HG03432 (cell line): Measurements from ENCODE around the gene VWA5B1.
"Not testable (repeated sequence)": the region's sequence is repeated elsewhere in the genome, so short reads cannot be mapped to it uniquely, and the experiment has no call there.

ENCODE experiments used
- ATAC-seq: cut with Tn5 transposase; IDR thresholded peaks from one replicate; pipeline ENCODE4 v1.9.1; 2021; ENCODE audit warnings: mild to moderate bottlenecking, moderate library complexity; ENCODE audit not compliant: unreplicated experiment

The VWA5B1 gene

DNA sequence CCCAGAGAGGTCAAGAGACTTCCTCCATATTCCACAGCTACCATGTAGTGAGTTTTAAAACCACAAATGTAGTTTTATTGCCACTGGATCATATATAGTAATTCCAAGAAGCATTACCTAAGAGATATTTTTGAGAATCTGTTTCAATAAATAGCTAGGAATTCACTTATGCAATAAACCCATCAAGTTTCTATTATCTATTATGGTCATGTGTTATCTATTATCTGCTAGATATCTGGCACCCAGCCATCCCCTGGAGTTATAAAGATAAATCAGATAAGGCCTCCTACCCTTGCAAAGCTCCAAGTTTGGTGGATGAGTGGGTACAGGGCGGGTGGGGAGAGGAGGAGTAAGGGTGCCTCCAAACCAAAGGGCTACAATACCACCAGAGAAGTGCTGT is 10.3 kb upstream of the VWA5B1 start:
- ATAC-seq: no peak

DNA sequence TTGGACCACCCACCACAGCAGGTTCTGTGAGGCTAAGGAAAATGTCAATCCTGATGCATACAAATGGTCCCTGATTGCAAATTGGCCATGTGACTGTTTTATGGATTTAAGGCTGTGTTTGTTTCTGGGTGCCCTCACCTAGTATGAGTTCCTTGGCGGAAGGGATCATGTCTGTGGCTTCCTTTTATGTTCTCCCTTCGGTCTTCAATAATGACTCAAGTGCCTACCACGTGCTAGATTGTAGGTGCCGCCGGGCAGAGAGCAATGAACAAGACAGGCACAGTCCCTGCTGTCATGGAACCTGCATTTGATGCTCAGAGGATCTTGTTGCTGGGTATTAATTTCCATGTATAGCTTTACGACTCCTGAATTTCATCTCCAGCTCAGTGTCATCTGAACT is 9.8 kb upstream of the VWA5B1 start:
- no peak for ATAC-seq

DNA sequence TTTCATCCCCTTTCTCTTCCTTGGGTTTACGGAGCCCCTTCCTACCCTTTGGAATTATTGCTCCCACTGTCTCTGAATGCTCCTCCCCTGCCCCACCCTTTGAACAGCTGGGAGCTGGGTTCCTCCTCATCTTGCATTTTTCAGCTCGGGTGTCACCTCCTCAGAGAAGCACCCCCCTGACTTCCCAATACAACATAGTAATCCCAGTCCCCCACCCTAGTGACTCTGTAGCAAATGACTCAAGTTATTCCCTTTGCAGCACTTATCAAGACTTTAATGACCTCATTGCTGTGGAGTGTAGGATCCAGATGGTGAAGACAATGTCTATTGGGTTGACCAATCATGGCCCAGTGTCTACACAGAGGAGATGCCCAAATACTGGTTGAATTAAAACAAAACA is 8.9 kb upstream of the VWA5B1 start:
- no peak for ATAC-seq

DNA sequence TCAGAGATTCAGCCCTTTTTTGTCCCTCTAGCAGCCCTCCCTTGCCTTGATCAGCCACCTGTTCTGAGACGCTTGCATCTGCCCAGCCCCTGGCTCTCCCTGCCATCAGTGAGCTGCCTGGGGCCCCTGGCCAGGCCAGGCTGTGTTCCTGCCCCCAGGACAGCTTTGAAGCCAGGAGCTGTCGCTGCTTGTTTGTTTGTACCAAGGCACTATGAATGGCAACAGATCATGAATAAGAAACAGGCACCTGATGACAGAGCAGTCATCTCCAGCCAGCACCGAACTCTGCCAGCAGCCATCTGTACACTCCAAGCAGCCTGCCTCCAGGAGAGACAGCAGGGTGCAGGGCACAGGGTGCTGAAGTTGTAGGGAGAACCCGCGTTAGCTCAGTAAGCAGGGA is 8.1 kb upstream of the VWA5B1 start:
- no peak for ATAC-seq

DNA sequence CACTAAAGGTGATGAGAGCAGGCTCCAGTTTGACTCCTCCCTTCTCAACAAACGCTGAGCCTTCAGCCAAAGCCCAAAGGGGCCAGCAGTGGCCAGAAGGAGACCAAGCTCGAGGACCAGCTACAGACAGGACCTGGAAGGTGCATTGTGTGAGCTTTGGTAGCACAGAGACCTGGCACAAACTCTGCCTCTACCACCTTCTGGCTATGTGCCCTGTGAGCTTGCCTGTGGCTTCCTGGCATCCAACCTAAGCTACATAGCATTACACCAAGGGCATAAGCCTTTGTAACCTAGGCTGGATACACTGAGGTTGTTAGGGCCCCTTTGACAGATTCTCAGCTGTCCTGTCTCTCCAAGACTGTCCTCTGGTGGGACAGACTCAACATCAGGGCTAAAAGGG is 6.6 kb upstream of the VWA5B1 start:
- ATAC-seq: no peak

DNA sequence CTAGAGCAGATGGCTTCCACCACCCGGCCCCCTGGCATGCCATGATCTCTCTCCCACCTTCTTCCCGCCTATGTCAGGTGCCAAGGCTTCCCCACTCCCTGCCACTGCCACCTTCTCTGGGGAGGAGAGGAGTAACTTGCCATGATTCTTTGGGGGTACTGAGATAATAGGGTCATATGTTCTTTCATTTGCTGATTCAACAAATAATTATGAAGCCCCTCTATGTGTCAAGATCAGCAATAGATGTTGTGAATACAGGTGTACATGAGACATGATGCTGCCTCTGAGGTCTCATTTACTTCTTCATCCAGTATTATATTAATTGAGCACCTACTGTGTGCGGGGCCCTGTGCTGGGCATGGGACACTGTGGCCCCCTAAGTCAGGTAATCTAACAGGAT is 6.0 kb upstream of the VWA5B1 start:
- ATAC-seq: no peak

DNA sequence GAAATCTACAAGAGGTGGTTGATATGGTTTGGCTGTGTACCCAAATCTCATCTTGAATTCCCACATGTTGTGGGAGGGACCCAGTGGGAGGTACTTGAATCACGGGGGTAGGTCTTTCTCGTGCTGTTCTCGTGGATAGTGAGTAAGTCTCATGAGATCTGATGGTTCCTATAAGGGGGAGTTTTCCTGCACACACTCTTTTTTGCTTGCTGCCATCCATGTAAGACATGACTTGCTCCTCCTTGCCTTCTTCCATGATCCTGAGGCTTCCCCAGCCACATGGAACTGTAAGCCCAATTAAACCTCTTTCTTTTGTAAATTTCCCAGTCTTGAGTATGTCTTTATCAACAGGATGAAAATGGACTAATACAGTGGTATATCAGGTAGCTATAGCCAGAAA is 5.2 kb upstream of the VWA5B1 start:
- ATAC-seq: no peak

DNA sequence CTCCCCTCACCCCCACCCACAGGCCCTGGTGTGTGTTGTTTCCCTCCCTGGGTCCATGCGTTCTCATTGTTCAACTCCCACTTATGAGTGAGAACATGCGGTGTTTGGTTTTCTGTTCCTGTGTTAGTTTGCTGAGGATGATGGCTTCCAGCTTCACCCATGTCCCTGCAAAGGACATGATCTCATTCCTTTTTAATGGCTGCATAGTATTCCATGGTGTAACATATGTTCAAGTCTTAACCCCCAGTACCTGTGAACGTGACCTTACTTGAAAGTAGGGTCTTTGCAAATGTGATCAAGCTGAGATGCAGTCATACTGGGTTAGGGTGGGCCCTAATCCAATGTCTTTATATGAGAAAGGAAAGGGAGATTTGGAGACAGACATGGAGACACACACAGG is 3.0 kb upstream of the VWA5B1 start:
- ATAC-seq: not testable (repeated sequence)

DNA sequence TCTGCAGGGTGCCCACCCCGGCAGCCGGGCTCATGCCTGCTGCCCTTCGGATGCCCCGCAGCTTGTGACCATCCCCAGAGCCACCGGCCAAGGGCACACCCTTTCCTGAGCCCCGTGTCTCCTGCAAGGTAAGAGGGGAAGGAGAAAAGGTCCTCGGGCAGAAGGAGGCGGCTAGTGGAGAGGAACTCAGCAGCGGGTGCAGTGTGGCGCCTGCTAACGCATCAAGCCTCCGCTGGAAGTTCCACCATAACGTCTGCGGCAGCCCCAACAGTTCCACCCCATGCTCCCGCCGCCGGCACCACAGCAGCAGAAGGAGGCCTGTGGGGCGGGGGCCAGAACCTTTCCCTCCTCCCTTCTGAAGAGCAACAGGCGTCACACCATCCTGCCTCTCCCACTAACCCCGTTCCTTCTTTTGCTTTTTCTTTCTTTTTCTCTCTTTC is 990 bp downstream of the VWA5B1 start:
- ATAC-seq: no peak

DNA sequence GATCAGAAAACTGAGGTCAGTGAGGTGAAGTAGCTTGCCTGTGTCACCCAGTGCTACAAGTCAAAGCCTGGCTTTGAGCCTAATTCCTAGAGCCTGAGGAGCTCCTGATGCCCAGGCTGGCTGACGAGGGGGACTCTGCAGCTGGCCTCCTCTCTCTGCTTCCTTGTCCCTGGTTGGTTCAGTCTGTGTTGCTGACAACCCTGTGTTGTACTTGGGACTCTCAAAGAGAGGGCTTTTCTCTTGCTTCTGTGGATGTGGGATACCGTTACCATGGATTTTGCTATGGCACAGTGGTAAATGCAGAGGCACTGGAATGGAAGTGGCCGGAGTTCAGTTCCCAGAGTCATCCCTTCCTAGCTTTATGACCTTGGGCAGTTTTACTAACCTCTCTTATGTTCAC is 8.0 kb downstream of the VWA5B1 start:
- ATAC-seq: no peak

DNA sequence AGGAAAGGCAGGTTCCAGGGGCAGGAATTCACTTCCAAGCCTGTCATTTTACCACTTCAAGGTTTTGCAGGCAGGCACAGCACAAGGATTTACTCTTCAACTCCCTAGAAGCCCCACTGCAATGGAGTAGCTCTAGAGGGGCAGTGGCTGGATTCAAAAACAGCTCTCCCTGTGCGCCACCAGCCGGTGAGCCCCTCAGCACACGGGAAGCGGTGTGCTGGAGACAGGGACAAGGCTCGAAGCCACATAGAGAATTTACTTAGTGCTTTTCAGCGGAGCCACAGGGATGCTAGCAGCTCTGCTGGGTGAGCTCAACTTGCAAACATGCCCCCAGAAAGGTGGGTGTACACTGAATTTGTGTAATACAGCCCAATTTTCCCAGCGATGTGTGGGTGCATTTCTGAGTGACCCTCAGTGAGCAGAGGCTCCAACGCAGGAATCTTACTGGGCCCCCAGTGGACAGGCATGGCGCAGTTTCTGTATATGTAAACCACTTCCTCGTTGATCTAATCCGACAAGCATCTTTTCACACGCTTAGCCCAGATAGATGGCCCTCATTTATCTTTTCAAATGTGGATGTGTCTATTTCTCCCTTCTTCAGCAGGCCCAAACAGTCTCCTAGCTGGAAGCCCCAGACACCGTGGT is 10.9 kb downstream of the VWA5B1 start:
- no peak for ATAC-seq

DNA sequence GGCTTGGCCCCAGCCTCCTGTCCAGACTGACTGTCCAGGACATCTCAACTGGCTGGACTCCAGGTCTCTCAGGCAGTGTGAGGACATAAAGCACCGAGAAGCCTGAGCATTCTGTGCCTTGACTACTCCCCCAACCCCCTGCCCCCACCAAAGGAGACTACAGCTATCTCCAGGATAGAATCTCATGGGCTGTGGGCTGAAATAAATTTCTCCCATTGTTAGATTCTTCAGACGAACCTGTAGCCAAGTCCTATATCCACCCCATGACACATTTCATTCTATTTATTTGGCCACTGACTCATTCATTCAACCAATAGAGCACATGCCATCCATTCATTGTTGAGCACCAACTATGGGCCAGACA is 11.4 kb downstream of the VWA5B1 start:
- ATAC-seq: no peak

DNA sequence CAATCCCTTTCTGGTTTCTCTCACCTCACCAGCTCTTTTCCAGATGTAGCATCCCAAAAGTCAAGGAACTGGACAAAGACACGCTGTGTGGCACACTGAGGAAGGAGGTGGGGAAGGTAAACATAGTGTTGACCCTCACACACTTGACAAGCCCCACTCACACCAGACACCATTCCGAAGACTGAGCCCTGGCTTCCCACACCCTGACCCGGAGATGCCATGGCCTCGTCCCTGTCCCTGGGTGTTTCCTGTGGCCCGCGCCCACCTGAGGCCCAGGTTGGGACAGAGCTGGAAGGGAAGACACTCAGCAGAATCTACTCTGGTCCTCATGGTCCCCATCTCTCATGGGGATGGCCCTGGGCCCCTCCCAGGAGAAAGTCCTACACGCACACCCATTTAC is 16.4 kb downstream of the VWA5B1 start:
- no peak for ATAC-seq

DNA sequence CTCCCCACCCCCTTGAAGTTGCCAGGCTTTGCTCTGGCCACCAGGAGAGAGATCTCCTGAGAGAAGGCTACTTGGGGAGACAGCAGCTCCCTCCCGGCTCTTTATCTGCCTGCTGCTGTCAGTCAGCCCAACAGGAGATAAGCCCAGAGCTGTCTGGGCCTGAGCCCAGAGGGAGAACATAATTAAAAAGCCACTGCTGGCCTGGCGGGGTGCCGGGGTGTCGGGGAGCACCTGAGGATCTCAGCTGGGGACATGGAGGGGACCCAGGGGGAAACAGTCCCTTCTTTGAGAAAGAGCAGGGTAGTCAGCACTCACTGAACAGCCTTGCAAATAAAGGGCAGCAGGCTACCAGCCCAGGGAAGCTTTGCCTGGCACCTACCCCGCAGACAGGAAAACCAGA is 17.9 kb downstream of the VWA5B1 start:
- no peak for ATAC-seq

DNA sequence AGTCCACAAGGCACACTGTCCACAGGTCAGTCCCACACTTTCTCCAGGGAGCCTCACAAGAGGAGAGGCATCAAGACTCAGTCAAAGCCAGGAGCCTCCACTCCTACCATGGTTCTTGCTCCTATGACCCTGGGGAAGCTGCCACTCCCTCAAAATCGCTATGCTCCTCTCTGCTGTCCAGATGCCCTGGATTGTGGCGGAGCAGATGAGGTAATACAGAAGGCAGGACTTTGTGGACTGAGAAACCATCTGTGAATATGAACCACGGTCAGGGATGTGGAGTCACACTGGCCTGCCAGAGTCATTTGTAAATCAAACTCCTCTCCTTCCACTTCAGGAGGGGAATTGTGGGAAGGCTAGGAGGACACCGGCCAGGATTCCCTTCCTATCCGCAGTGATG is 20.6 kb downstream of the VWA5B1 start:
- ATAC-seq: no peak

DNA sequence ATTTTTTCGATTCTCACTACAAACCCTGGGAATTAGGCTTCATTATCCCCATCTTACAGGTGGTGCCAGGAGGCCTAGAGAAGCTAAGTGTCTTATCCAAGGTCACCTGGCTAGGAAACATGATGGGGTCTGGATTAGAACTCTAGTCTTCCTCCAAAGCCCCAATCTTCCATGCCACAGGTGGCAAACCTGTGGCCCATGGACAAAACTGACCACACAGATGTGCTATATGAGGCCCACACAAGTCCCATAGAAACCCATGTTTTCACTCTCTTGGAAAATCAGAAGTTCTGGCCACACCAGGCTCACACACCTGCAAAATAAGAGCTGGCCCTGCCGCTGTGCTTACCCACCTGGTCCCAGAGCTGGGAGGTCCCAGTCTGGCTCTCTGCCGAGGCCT is 21.6 kb downstream of the VWA5B1 start:
- no peak for ATAC-seq

DNA sequence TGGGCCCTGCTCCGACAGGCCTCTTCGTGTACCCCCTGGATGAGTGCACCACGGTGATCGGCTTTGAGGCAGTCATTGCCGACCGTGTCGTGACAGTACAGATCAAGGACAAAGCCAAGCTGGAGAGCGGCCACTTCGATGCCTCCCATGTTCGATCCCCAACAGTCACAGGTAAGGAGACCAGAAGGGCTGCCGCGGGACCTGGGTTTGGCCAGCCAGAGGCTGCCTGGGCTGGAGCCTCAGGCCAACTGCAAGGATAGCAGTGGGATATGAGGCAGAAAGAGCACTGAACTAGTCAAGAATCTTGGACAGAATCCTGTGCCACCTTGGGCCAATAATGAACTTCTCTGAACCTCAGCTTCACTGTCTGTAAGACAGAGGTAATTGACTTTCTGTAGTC is 22.1 kb downstream of the VWA5B1 start:
- ATAC-seq: no peak

DNA sequence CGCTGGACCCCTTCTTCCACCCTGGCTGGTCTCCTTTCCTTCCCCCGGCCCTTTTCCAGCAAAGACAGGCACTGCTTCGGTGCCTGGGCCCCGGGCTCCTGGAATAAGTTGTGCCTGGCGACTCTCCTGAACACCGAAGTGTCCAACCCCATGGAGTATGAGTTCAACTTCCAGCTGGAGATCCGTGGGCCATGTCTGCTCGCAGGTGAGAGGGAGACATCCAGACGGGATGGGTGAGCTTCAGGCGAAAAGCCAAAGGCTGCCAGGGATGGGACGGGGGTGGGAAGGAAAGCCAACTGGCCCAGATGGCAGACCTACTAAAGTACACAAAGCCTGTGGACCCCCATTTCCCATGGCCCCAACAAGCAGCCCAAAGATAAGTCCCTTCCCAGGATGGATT is 26.8 kb downstream of the VWA5B1 start:
- no peak for ATAC-seq

DNA sequence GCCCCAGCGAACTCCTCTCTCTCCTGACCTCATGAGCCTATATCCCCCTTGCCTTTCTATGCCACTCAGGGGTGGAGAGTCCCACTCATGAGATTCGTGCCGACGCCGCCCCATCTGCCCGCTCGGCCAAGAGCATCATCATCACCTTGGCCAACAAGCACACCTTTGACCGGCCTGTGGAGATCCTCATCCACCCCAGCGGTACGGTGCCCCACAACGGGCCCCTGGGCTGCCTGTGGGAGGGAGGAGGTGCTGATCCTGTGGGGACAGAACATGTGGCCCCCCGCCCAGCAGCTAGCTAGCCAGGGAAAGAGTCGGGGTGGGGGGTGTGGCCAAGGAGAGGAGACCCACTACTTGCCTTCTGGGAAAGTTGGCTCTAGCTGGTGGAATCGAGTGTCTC is 27.8 kb downstream of the VWA5B1 start:
- ATAC-seq: no peak

DNA sequence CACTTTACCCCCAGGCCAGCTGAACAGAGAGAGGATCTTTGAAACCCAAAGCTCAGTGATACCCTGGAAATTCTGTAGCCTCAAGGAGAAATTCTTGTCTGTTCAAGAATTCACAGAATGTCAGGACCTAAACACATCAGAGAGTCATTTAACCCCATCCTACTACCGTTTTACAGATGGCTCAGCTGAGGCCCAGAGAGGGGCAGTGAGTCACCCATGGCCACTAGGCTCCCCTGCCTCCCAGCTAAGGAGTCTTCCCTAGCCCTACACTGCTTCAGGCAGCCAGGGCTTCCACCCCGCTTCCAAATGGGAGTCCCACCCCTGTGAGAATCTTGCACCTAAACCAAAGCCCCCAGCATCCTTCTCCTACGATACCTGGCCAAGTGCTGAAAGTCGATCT is 28.3 kb downstream of the VWA5B1 start:
- ATAC-seq: no peak

DNA sequence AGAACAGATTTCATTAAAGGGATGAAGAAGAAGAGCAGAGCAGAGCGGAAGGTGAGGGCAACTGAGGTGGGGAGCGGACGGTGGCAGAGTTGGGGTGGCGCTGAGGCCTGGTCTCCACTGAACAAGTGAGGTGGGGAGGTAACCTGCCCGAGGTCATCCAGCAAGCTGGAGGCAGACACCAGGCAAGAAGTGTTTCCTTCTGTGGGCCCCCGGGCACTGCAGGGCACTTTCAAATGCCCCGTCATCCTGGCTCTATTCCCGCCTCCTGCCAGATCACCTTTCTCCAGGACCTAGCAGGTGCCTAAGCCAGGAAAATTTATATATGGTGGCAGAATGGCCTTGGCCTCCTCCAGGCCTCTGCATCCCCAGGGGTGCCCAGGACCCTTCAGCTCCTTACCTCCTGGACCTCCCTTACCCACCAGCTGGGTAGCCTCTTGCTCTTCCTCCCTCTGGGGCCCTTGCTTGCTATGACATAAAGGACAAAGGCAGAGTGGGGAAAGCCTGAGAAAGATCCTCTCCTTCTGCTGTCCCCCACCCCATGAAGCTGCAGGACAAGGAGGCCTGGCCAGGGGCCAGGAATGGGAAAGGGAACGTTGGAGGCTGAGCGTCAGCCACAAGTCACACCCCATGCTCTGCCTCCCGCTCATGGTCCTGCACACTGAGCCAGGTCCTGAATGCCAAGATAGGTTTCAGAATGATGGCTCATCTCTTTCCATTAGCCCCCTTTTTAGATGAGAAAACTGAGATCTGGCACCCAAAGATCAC is 29.0 kb downstream of the VWA5B1 start:
- ATAC-seq: no peak

DNA sequence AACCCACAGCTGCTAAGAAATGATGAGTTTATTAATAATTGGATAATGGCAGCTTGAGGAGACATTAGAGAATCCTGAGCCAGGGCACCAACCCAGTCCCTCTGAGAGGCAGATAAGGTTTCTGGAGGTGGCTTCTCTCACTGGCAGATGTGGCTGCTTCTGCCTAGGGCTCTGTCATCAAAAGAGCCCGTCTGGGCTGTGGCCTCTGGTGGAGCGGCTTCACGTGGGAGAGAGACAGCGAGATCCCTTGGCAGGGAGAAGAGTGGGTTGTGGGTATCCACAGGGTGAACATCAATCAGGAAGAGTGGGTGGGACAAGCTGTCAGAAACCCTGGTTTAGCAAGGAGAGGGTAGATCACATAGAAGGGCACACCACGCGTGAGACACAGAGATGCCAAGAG is 30.0 kb downstream of the VWA5B1 start:
- no peak for ATAC-seq

DNA sequence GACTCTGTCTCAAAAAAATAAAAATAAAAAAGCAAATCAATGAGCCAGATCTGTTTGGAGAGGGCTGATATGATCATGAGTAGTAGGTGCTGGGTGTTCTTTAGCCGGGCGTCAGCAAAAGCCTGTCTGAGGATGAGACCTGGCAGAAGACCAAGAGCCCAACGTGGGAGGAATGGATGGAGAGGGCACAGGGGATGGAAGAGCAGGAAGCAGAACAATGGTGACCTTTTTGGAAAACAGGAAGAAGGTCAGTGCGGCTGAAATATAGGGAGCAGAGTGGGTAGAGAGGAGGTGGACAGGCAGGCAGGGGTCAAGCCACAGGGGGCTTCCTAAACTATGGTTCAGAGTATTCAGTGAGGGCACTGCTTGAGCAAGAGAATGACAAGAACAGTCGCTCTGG is 30.9 kb downstream of the VWA5B1 start:
- ATAC-seq: no peak
